Right cardiac atrium (tissue), 5 donors: ENCODE data around the gene EIPR1. TPM values are rescaled to one million over a fixed set of nuclear protein-coding genes. Genes with fewer than 3 reads are reported as not detected.

Source experiments
- ATAC-seq, 2 donors: fragments of 200-7000 bp; cut with Tn5 transposase; one replicate each; pipeline versions ENCODE4 v1.8.0 to v1.9.1; 2020; ENCODE audit warnings: moderate library complexity in 2 of 2, mild to moderate bottlenecking in 1 of 2
- DNase-seq, 3 donors: peaks; one replicate each; pipeline ENCODE4 v3.0.0-alpha.2; 2020
- H3K27ac ChIP-seq: one replicate; pipeline ENCODE4 v1.5.1; 2013; ENCODE audit warnings: mild to moderate bottlenecking, low read length, control low read depth, moderate library complexity
- H3K27me3 ChIP-seq: one replicate; pipeline ENCODE4 v1.6.1; 2013; ENCODE audit not compliant: control insufficient read depth, insufficient read depth
- H3K4me1 ChIP-seq: one replicate; pipeline ENCODE4 v1.6.1; 2013; ENCODE audit warnings: low read length; ENCODE audit not compliant: control insufficient read depth, insufficient read depth
- H3K4me3 ChIP-seq: one replicate; pipeline ENCODE4 v1.5.1; 2013; ENCODE audit warnings: low read length, control low read depth
- H3K9me3 ChIP-seq: one replicate; pipeline ENCODE4 v1.6.1; 2013; ENCODE audit warnings: low read length; ENCODE audit not compliant: control insufficient read depth
- WGBS: extraction: QIAGEN DNeasy Blood & Tissue Kit; methylation state at CpG from one replicate; pipeline ENCODE4 v1.1.7; 2013; 5-methylcytosine and 5-hydroxymethylcytosine counted together
- intact Hi-C, 4 donors: fragments of 100-400 bp; cut with DNase I; formaldehyde crosslinking; loops; one replicate each; pipeline versions ENCODE4 v1.11.0 to v1.14.0; 2022 to 2023
- polyA plus RNA-seq: library from polyadenylated mRNA; stranded (reverse); fragments of 200-250 nt; gene quantifications from one replicate; pipeline ENCODE4 v1.2.3, GENCODE V29; 2013
- total RNA-seq, 4 donors: library from RNA; stranded (reverse); fragmentation: NEBNext Ultra II Directional; extraction: Animal tissue kit (Norgen Biotek cat#: 25700); gene quantifications; one replicate each; pipeline ENCODE4 v1.2.1, GENCODE V29; 2021
- donor health status: healthy with polysubstance abuse.
- donor health status: DM: no; HTN: yes; CAD: no.
- donor health status: DM: no; HTN: no; CAD: no.
- donor health status: DM: no; HTN: yes; CAD: no; lungs with severe emphysema.
- donor health status: DM: yes; HTN: yes; CAD: no.

The EIPR1 gene
- total and polyA plus RNA-seq, 5 donors, result 8.4 to 12.2 (median 10.6) TPM

GRCh38 chr2:3418766-3419404 is 41.3 kb upstream of the EIPR1 start:
- no peak overlapping the region for H3K4me3 ChIP-seq
- intact Hi-C loops, result no loop called here

DNA sequence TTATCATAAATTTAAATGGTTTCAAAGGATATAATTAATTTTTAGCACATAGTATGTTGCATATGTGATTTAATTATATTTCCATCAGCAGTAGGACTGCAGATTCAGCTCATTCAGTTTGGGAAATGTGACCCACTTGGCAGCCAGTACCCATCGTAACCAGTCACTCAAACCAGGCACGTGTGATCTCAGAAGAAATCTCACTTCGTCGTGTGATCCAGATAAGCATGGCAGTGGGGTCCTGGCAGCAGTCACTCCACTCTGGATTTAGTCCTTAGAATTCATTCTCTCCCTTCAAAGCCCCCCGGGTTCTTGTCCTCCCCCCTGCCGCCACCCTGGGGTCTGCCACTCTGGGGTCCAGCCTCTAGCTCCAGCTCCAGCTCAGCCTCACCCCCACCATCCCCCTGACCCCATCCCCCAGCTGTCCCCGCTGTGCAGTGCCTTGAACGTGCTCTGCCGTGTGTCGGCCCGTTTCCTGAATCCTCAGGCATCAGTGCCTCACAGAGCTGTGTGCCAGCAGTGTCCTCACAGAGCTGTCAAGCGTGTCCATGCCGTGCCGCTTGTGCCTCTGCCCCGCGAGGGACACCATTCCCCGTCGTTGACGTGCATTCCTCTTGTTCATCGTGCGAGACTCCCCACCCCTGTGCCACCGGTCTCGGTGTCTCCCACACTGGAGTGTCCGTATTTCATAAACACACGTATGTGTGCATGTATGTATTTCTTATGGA is 36.7 kb upstream of the EIPR1 start:
- DNase-seq (no peak), ATAC-seq (peak; percentile 23 to 48)
- no peaks in the 10 kb centered on the region for H3K4me1 ChIP-seq
- H3K27ac ChIP-seq, result no peak overlapping the region
- H3K9me3 ChIP-seq, result no peaks in the 10 kb centered on the region
- intact Hi-C loops, result no loop called here
- H3K27me3 ChIP-seq, result no peaks in the 10 kb centered on the region
- no peak overlapping the region for H3K4me3 ChIP-seq
- WGBS, result 74% methylated on average over 25 of the region's 25 CpGs

More at GRCh38 chr2:3418766-3419404, 41.3 kb upstream of the EIPR1 start:
- Histone ChIP-seq H3K27me3 (no peaks in the 10 kb centered on the region), H3K27ac (no peak overlapping the region), H3K9me3 (no peaks in the 10 kb centered on the region), H3K4me1 (no peaks in the 10 kb centered on the region)
- peak in 1 of 2 donors; percentile 11 for ATAC-seq
- no peak for DNase-seq
- WGBS, result 83% methylated on average over 11 of the region's 11 CpGs

DNA sequence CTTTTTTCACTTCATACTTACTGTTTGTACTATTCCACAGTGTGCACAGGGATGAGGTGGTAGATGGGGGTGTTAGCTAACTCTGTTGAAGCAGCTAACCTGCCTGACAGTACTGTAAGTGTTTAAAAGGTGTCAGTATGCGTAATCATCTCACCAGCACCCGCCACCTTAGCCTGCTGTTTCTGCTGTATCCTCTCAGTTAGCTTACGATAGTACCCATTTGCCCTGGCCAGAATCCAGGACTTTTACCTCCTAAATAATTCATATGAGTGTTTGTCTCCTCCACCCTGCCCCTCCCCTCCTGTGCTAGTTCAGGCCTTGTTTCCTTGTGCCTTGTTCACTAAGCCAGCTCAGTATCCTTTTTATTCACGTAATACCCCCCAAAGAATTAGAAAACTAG is 36.1 kb upstream of the EIPR1 start:
- 90% methylated on average over 4 of the region's 4 CpGs for WGBS
- Histone ChIP-seq H3K27me3 (no peaks in the 10 kb centered on the region), H3K9me3 (no peaks in the 10 kb centered on the region), H3K27ac (no peak overlapping the region), H3K4me1 (no peaks in the 10 kb centered on the region), H3K4me3 (no peak overlapping the region)
- DNase-seq (no peak), ATAC-seq (no peak)
- intact Hi-C loops, result no loop called here

GRCh38 chr2:3411103-3411502 is 33.5 kb upstream of the EIPR1 start:
- H3K27me3 ChIP-seq, result no peaks in the 10 kb centered on the region
- 89% methylated on average over 3 of the region's 3 CpGs for WGBS
- no peak overlapping the region for H3K4me3 ChIP-seq
- H3K4me1 ChIP-seq, result peaks cover 2% of the 10 kb centered on the region
- H3K27ac ChIP-seq, result no peak overlapping the region
- ATAC-seq (no peak), DNase-seq (no peak)
- no peaks in the 10 kb centered on the region for H3K9me3 ChIP-seq
- intact Hi-C loops, result no loop called here

DNA sequence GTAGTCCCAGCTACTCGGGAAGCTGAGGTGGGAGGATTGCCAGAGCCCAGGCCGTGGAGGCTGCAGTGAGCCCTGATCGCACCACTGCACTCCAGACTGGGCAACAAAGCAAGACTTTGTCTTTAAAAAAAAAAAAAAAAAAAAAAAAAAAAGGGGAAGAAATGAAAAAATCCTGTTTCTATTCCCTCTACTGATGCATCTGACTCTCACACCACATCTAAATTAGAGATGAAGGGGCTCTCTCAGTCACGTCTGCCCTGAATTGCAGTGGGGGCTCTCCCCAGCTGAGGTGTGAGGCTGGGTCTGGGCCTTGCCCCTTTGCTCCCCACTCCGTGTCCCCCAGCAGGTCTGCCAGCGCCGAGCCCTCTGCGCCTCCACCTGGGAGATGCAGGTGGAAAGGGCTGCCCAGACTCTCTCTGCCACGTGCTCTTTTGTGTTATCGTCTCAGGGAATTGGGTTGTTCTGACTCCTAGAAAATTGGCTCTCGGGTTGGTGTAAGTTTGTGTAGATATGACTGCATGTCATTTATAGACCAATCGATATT is 32.1 kb upstream of the EIPR1 start:
- peaks cover 4% of the 10 kb centered on the region for H3K4me1 ChIP-seq

DNA sequence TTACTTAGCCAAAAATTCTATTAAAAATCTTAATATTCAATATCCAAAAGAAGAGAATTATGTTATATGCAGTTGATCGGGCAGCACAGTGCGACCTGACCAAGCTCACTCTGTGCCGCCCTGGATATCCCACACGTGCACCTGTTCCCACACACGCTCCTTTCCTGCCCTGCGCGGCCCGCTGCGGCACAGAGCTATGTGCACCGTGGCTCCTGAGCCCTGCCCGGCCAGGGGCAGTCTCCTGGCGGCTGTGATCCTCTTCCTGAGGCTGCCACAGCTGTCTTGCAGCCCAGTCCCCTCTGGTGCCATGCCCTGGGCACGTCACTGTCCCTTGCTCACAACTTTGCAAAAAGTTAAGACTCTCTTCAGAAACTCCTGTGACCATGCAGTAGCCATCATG is 31.2 kb upstream of the EIPR1 start:
- Histone ChIP-seq H3K4me1 (peaks cover 4% of the 10 kb centered on the region), H3K27me3 (no peaks in the 10 kb centered on the region), H3K4me3 (no peak overlapping the region), H3K27ac (no peak overlapping the region), H3K9me3 (no peaks in the 10 kb centered on the region)
- intact Hi-C loops, result no loop called here
- DNase-seq (no peak), ATAC-seq (no peak)
- 94% methylated on average over 13 of the region's 13 CpGs for WGBS

More for the DNA sequence above, 32.1 kb upstream of the EIPR1 start:
- no peak for ATAC-seq
- Histone ChIP-seq H3K27ac (no peak overlapping the region), H3K4me3 (no peak overlapping the region), H3K27me3 (no peaks in the 10 kb centered on the region), H3K9me3 (no peaks in the 10 kb centered on the region)
- intact Hi-C loops, result no loop called here
- no peak for DNase-seq
- WGBS, result 94% methylated on average over 12 of the region's 12 CpGs

DNA sequence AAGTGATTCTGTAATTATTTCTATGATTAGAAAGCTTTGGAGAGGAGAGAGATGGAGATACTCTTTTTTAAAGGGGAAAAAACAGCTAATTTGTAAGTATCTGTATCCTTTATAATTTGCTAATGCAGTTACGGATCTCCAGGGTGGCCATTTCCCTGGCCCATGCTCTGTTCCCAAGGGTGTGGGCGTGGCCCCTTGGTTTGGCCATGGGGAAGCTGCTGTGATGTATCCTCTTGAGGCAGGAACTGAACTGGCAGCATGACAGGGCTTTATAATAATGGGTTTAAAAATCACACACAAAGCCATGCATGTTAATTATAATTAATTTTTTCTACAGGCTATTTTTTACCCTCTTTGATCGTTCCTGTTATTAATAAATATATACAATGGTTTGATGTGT is 28.9 kb upstream of the EIPR1 start:
- ATAC-seq (peak in 1 of 2 donors; percentile 74), DNase-seq (peak; percentile 64 to 73 (median 68))
- Histone ChIP-seq H3K4me3 (no peak overlapping the region), H3K27me3 (no peaks in the 10 kb centered on the region), H3K4me1 (peaks cover 4% of the 10 kb centered on the region), H3K9me3 (no peaks in the 10 kb centered on the region), H3K27ac (no peak overlapping the region)
- intact Hi-C loops, result no loop called here
- 64% methylated on average over 3 of the region's 3 CpGs for WGBS

DNA sequence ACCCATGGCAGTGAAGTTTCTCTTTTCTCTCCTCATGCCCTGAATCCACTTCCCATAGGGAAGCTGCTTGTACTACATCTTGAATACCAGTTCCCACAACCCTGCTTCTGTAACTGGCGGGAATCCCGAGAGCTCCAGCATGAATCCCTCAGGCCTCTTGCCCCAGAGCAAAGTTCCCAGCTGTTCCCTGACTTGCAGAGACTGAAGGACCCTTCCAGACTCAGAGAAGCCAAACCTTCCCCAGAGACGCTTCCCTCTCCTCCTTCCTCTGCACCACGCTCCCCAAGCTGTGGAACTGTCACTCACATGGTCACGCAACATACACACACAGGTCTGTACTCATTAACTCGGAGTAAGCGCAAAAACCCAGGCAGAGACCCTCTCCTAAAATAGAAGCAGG is 28.3 kb upstream of the EIPR1 start:
- WGBS, result 74% methylated on average over 7 of the region's 7 CpGs
- intact Hi-C loops, result no loop called here
- ATAC-seq, result peak; percentile 54

GRCh38 chr2:3405307-3405706 is 27.7 kb upstream of the EIPR1 start:
- no peak for DNase-seq
- H3K4me1 ChIP-seq, result peaks cover 6% of the 10 kb centered on the region
- no peak overlapping the region for H3K4me3 ChIP-seq
- no peak overlapping the region for H3K27ac ChIP-seq
- WGBS, result 53% methylated on average over 6 of the region's 6 CpGs
- ATAC-seq, result peak; percentile 37 to 42
- no peaks in the 10 kb centered on the region for H3K9me3 ChIP-seq
- intact Hi-C loops, result no loop called here
- no peaks in the 10 kb centered on the region for H3K27me3 ChIP-seq

More for the DNA sequence above, 28.3 kb upstream of the EIPR1 start:
- H3K9me3 ChIP-seq, result no peaks in the 10 kb centered on the region
- peak overlapping the region; percentile 26 for H3K27ac ChIP-seq
- H3K4me3 ChIP-seq, result no peak overlapping the region
- H3K27me3 ChIP-seq, result no peaks in the 10 kb centered on the region
- DNase-seq, result no peak
- peaks cover 4% of the 10 kb centered on the region for H3K4me1 ChIP-seq

DNA sequence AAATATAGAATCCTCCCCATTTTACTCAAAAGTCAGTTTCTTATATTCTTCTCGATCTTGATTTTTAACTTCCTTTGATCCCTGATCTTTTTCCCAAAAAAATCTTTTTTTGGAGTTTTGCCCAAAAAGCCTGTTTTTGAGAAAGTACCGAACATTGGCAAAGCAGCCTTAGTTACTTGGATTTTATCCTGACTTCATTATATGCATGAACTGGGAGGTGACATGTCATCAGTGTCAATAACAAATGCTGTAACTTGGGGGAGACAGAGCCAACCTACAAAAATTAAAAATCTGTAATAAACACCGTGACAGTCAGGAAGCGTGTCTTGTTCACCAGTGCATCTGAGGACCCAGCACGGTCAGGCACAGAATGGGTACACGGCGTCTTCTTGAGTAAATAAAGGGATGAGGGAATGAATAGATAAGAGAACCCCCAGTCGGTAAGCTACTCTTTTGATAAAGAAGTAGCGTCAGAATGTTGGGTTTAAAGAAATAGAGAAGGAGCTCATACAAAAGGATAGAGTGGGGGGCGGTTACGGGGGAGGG is 26.8 kb upstream of the EIPR1 start:
- Histone ChIP-seq H3K4me3 (no peak overlapping the region), H3K4me1 (peaks cover 9% of the 10 kb centered on the region), H3K27ac (no peak overlapping the region), H3K27me3 (no peaks in the 10 kb centered on the region), H3K9me3 (no peaks in the 10 kb centered on the region)
- WGBS, result 71% methylated on average over 11 of the region's 11 CpGs
- DNase-seq (no peak), ATAC-seq (no peak)
- intact Hi-C loops, result no loop called here
